ENCODE data around the gene FBXO2. TPM values are rescaled to one million over a fixed set of nuclear protein-coding genes. Genes with fewer than 3 reads are reported as not detected.

FBXO2 gene
- total RNA-seq, 1 experiment from 2014 or later: not detected

DNA sequence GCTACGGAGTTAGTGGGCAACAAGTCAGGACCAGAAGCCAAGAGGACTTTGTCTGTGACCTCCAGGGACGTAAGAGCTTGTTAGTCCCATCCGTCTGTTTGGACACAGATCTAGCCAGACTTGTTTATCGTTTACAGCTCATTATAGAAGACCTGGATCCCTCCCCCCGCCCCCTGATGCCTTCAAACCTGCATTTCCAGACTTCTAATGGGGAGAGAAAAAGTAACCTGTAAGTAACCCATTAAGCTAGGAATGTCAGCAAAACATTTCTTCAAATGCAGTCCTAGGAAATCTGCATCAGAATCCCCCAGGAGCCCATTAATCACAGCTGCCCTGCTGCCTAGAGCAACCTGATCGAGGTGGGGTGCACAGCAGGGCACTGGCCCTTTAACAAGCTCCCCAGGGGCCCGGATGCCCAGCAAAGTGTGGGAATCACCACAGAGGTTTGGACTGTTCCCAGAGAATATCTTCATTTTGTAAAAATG lies 28.1 kb upstream of the FBXO2 start:
- no peaks in the 10 kb centered on the region for H3K9me3 ChIP-seq (ENCODE audit: low read depth, low read length, poor library complexity, severe bottlenecking)
- TF ChIP-seq EZH2 (IDR thresholded peaks at IDR 0.05; ENCODE audit: borderline replicate concordance, low read depth, low read length, poor library complexity, severe bottlenecking): no peak
- TF ChIP-seq CTCF (conservative IDR thresholded peaks at IDR 0.05; ENCODE audit: low read depth, low read length): no peak
- no TSS peak for BruUV-seq (replicated peaks)
- H3K4me3 ChIP-seq (ENCODE audit: low read depth, low read length, poor library complexity, severe bottlenecking): no peak overlapping the region
- ChIA-PET POLR2A (ENCODE audit: low non-redundant PET) (interaction anchor here (0.5 kb wide), 1 partner anchor 18 kb away, joined by 4 read pairs; no protein-coding TSS in a partner anchor), CTCF (interaction anchor here (0.8 to 1.0 kb wide), 2 partner anchors 29 to 37 kb away, joined by 3 to 4 read pairs; no protein-coding TSS in a partner anchor)
- peaks cover 1% of the 10 kb centered on the region for H3K36me3 ChIP-seq (ENCODE audit: insufficient read depth, low read length, poor library complexity, severe bottlenecking)
- peaks cover 42% of the 10 kb centered on the region for H3K4me1 ChIP-seq (ENCODE audit: insufficient read depth, low read length, poor library complexity, severe bottlenecking)
- DNase-seq (ENCODE audit: low spot score): peak; percentile 49
- no peaks in the 10 kb centered on the region for H3K27me3 ChIP-seq (replicated peaks; ENCODE audit: insufficient read depth, low read depth, low read length, poor library complexity)
- peak overlapping the region; percentile 19 for H3K27ac ChIP-seq (ENCODE audit: low read depth, low read length, poor library complexity, severe bottlenecking)
- intact Hi-C loops (cut with micrococcal nuclease; ENCODE audit: unreplicated experiment): loop anchor here (5.0 kb wide), 1 partner anchor 125 kb away; the partner anchor contains the start of genes CLCN6 and MTHFR

GRCh38 chr1:11681071-11681771 lies 27.0 kb upstream of the FBXO2 start, which contains the start of gene MAD2L2:
Gene MAD2L2 (minus strand): TSS chr1:11681148. CDS start chr1:11680601, 547 bp downstream.
- Histone ChIP-seq H3K27ac (ENCODE audit: low read depth, low read length, poor library complexity, severe bottlenecking) (peak within 1 kb of the TSS; percentile 95), H3K36me3 (ENCODE audit: insufficient read depth, low read length, poor library complexity, severe bottlenecking) (peaks cover 12% of the 10 kb centered on the region), H3K4me3 (ENCODE audit: low read depth, low read length, poor library complexity, severe bottlenecking) (peak within 1 kb of the TSS; percentile 94), H3K4me1 (ENCODE audit: insufficient read depth, low read length, poor library complexity, severe bottlenecking) (peaks cover 42% of the 10 kb centered on the region), H3K27me3 (replicated peaks; ENCODE audit: insufficient read depth, low read depth, low read length, poor library complexity) (no peaks in the 10 kb centered on the region), H3K9me3 (ENCODE audit: low read depth, low read length, poor library complexity, severe bottlenecking) (no peaks in the 10 kb centered on the region)
- no peak for TF ChIP-seq CTCF (conservative IDR thresholded peaks at IDR 0.05; ENCODE audit: low read depth, low read length)
- TF ChIP-seq EZH2 (IDR thresholded peaks at IDR 0.05; ENCODE audit: borderline replicate concordance, low read depth, low read length, poor library complexity, severe bottlenecking): no peak
- BruUV-seq (replicated peaks): no TSS peak
- ChIA-PET POLR2A (ENCODE audit: low non-redundant PET) (no interaction called here), CTCF (no interaction called here)
- intact Hi-C loops (cut with micrococcal nuclease; ENCODE audit: unreplicated experiment): loop anchor here (5.0 kb wide), 1 partner anchor 126 kb away; the partner anchor contains the start of genes CLCN6 and MTHFR
- DNase-seq (ENCODE audit: low spot score): peak; percentile 95

- Histone ChIP-seq H3K27me3 (replicated peaks; ENCODE audit: insufficient read depth, low read depth, low read length, poor library complexity) (no peaks in the 10 kb centered on the region), H3K4me1 (ENCODE audit: insufficient read depth, low read length, poor library complexity, severe bottlenecking) (peaks cover 42% of the 10 kb centered on the region), H3K27ac (ENCODE audit: low read depth, low read length, poor library complexity, severe bottlenecking) (peak overlapping the region; percentile 95), H3K36me3 (ENCODE audit: insufficient read depth, low read length, poor library complexity, severe bottlenecking) (peaks cover 18% of the 10 kb centered on the region), H3K4me3 (ENCODE audit: low read depth, low read length, poor library complexity, severe bottlenecking) (peak overlapping the region; percentile 94), H3K9me3 (ENCODE audit: low read depth, low read length, poor library complexity, severe bottlenecking) (no peaks in the 10 kb centered on the region)
- DNase-seq (ENCODE audit: low spot score): no peak
- BruUV-seq (replicated peaks): no TSS peak
- intact Hi-C loops (cut with micrococcal nuclease; ENCODE audit: unreplicated experiment): loop anchor here (5.0 kb wide), 1 partner anchor 127 kb away; the partner anchor contains the start of genes CLCN6 and MTHFR
- ChIA-PET POLR2A (ENCODE audit: low non-redundant PET) (no interaction called here), CTCF (no interaction called here)
- TF ChIP-seq EZH2 (IDR thresholded peaks at IDR 0.05; ENCODE audit: borderline replicate concordance, low read depth, low read length, poor library complexity, severe bottlenecking) (no peak), CTCF (conservative IDR thresholded peaks at IDR 0.05; ENCODE audit: low read depth, low read length) (no peak)
These were observed 26.2 kb upstream of the FBXO2 start for GRCh38 chr1:11680270-11681070.
